H1 (cell line): ENCODE data around the gene ZNF488. TPM values are rescaled to one million over a fixed set of nuclear protein-coding genes. Genes with fewer than 3 reads are reported as not detected.

Experiments
- CTCF ChIA-PET: fragments of 300-600 bp; sonication (Branson Sonifier 250); formaldehyde crosslinking; loops from one replicate; lab custom pipeline; 2021; ENCODE audit not compliant: partially characterized antibody; lab: Charles Lee
- POLR2A ChIA-PET: fragments of 300-600 bp; sonication (Branson Sonifier 250); formaldehyde crosslinking; loops from one replicate; lab custom pipeline; 2021; ENCODE audit warnings: inconsistent platforms; ENCODE audit not compliant: partially characterized antibody; lab: Charles Lee
- DNase-seq, 2 experiments: peaks; one replicate each; pipeline versions ENCODE4 v3.0.0 to v3.0.0-alpha.2; 2010 to 2022; ENCODE audit warnings: low spot score in 2 of 2, low read depth in 1 of 2, mixed read lengths in 1 of 2
- FAIRE-seq: peaks from 2 replicates; lab custom pipeline; 2011; peaks lifted over from hg19 to GRCh38; lab: Jason Lieb, UNC
- H2AFZ ChIP-seq: 2 replicates; pipeline ENCODE4 v1.8.1; 2012; ENCODE audit warnings: low read length, inconsistent platforms
- H2AK5ac ChIP-seq: 2 replicates; pipeline ENCODE4 v1.6.1; 2013; ENCODE audit warnings: low read depth, low read length
- H2BK120ac ChIP-seq: replicated peaks from 2 replicates; pipeline ENCODE3; 2013; ENCODE audit warnings: low read depth, low read length, inconsistent platforms
- H2BK12ac ChIP-seq: 2 replicates; pipeline ENCODE4 v1.6.1; 2013; ENCODE audit warnings: low read depth, low read length
- H2BK15ac ChIP-seq: 2 replicates; pipeline ENCODE4 v1.6.1; 2013; ENCODE audit warnings: low read length
- H2BK20ac ChIP-seq: 2 replicates; pipeline ENCODE4 v1.6.1; 2013; ENCODE audit warnings: low read length
- H2BK5ac ChIP-seq: 2 replicates; pipeline ENCODE4 v1.6.1; 2013; ENCODE audit warnings: low read depth, low read length
- H3K14ac ChIP-seq: 2 replicates; pipeline ENCODE4 v1.6.1; 2013; ENCODE audit warnings: inconsistent platforms; ENCODE audit not compliant: insufficient read length
- H3K18ac ChIP-seq: 2 replicates; pipeline ENCODE4 v1.6.1; 2013; ENCODE audit warnings: low read length; ENCODE audit errors: extremely low read depth
- H3K23ac ChIP-seq: 2 replicates; pipeline ENCODE4 v1.6.1; 2013; ENCODE audit warnings: inconsistent platforms; ENCODE audit not compliant: insufficient read length
- H3K23me2 ChIP-seq: 2 replicates; pipeline ENCODE4 v1.6.1; 2013; ENCODE audit warnings: low read depth, low read length
- H3K27ac ChIP-seq: 2 replicates; pipeline ENCODE4 v1.6.1; 2011; ENCODE audit warnings: low read depth, low read length, inconsistent platforms
- H3K27me3 ChIP-seq, 4 experiments: replicated peaks in 1 of 4; 1 replicate in 1 of 4; 2 replicates in 3 of 4; pipeline versions ENCODE4 v1.6.1 to v1.8.1; 2011 to 2013; ENCODE audit warnings: low read length in 3 of 4, mild to moderate bottlenecking in 3 of 4, inconsistent platforms in 2 of 4, mixed read lengths in 2 of 4, moderate library complexity in 1 of 4; ENCODE audit not compliant: control insufficient read depth in 3 of 4, insufficient read depth in 3 of 4; ENCODE audit errors: extremely low read depth in 1 of 4
- H3K36me3 ChIP-seq, 4 experiments: 2 replicates each; pipeline versions ENCODE4 v1.6.1 to v1.8.1; 2011 to 2013; ENCODE audit warnings: mild to moderate bottlenecking in 4 of 4, low read length in 3 of 4, moderate library complexity in 2 of 4, control low read depth in 1 of 4, inconsistent platforms in 1 of 4; ENCODE audit not compliant: insufficient read depth in 4 of 4, control insufficient read depth in 2 of 4
- H3K4ac ChIP-seq: replicated peaks from 2 replicates; pipeline ENCODE3; 2013; ENCODE audit warnings: low read length, low read depth, mixed read lengths, inconsistent platforms; ENCODE audit not compliant: insufficient read length
- H3K4me1 ChIP-seq, 4 experiments: replicated peaks in 1 of 4; 1 replicate in 1 of 4; 2 replicates in 3 of 4; pipeline versions ENCODE4 v1.6.1 to v1.8.1; 2011 to 2013; ENCODE audit warnings: low read length in 3 of 4, inconsistent platforms in 2 of 4, mixed read lengths in 1 of 4; ENCODE audit not compliant: insufficient read depth in 4 of 4, control insufficient read depth in 3 of 4
- H3K4me2 ChIP-seq, 2 experiments: 2 replicates each; pipeline versions ENCODE4 v1.6.1 to v1.8.1; 2011 to 2013; ENCODE audit warnings: low read depth in 2 of 2, low read length in 2 of 2, control low read depth in 1 of 2, inconsistent platforms in 1 of 2, mild to moderate bottlenecking in 1 of 2; ENCODE audit not compliant: insufficient read depth in 1 of 2
- H3K4me3 ChIP-seq, 4 experiments: fragments of 200-600, 300-600 bp in 1 of 4; sonication (generic), shearing (Covaris generic), sonication (Bioruptor Twin) in 1 of 4; 2 replicates each; pipeline versions ENCODE4 v1.5.1 to v1.8.1; 2011 to 2016; ENCODE audit warnings: low read length in 4 of 4, low read depth in 3 of 4, control low read depth in 2 of 4, inconsistent platforms in 2 of 4, mild to moderate bottlenecking in 2 of 4, mixed read lengths in 1 of 4, moderate library complexity in 1 of 4; ENCODE audit not compliant: insufficient read depth in 2 of 4; ENCODE audit errors: extremely low read depth in 1 of 4
- H3K56ac ChIP-seq: replicated peaks from 2 replicates; pipeline ENCODE3; 2013; ENCODE audit warnings: low read depth, mild to moderate bottlenecking, mixed read lengths, low read length, inconsistent platforms; ENCODE audit not compliant: insufficient read length
- H3K79me1 ChIP-seq: 2 replicates; pipeline ENCODE4 v1.6.1; 2013; ENCODE audit warnings: low read depth, low read length, control low read depth
- H3K79me2 ChIP-seq, 2 experiments: 2 replicates each; pipeline versions ENCODE4 v1.6.1 to v1.8.1; 2012 to 2013; ENCODE audit warnings: low read length in 2 of 2, mild to moderate bottlenecking in 2 of 2, inconsistent platforms in 1 of 2; ENCODE audit not compliant: insufficient read depth in 2 of 2, control insufficient read depth in 1 of 2
- H3K9ac ChIP-seq, 4 experiments: replicated peaks in 1 of 4; 1 replicate in 1 of 4; 2 replicates in 3 of 4; pipeline versions ENCODE4 v1.6.1 to v1.8.1; 2011 to 2013; ENCODE audit warnings: low read depth in 3 of 4, low read length in 3 of 4, control low read depth in 2 of 4, mild to moderate bottlenecking in 2 of 4, moderate library complexity in 2 of 4, inconsistent platforms in 1 of 4; ENCODE audit errors: extremely low read depth in 1 of 4
- H3K9me3 ChIP-seq, 2 experiments: 2 replicates each; pipeline versions ENCODE4 v1.6.1 to v1.8.1; 2012 to 2013; ENCODE audit warnings: mild to moderate bottlenecking in 2 of 2, moderate library complexity in 2 of 2, control low read depth in 1 of 2, inconsistent platforms in 1 of 2, low read depth in 1 of 2, low read length in 1 of 2, mixed read lengths in 1 of 2; ENCODE audit not compliant: insufficient read depth in 2 of 2
- H4K20me1 ChIP-seq, 2 experiments: replicated peaks in 1 of 2; 2 replicates each; pipeline versions ENCODE3 to v1.8.1; 2011 to 2013; ENCODE audit warnings: inconsistent platforms in 2 of 2, low read length in 2 of 2, mild to moderate bottlenecking in 1 of 2; ENCODE audit not compliant: insufficient read depth in 2 of 2, control insufficient read depth in 1 of 2
- H4K5ac ChIP-seq: 2 replicates; pipeline ENCODE4 v1.6.1; 2013; ENCODE audit warnings: low read length, low read depth, mixed read lengths, inconsistent platforms; ENCODE audit not compliant: insufficient read length
- H4K8ac ChIP-seq: 2 replicates; pipeline ENCODE4 v1.8.0; 2013; ENCODE audit warnings: mild to moderate bottlenecking, moderate library complexity, low read length, inconsistent platforms; ENCODE audit not compliant: insufficient read depth; ENCODE audit errors: extremely low read depth
- H4K91ac ChIP-seq: replicated peaks from 2 replicates; pipeline ENCODE3; 2013; ENCODE audit warnings: low read length, mixed read lengths, inconsistent platforms; ENCODE audit not compliant: insufficient read length
- BCL11A ChIP-seq, 2 experiments: IDR thresholded peaks; one replicate each; pipeline ENCODE4 v1.6.1; 2011; ENCODE audit warnings: low read depth in 2 of 2, low read length in 2 of 2, mild to moderate bottlenecking in 2 of 2
- CBX5 ChIP-seq: fragments of 300-800, 300-1000 bp; sonication (generic); IDR thresholded peaks from 2 replicates; pipeline ENCODE4 v1.7.1; 2016; ENCODE audit warnings: antibody characterized with exemption, low read length, low read depth
- CHD1 ChIP-seq: IDR thresholded peaks from 2 replicates; pipeline ENCODE4 v1.6.1; 2012; ENCODE audit warnings: low read depth, low read length, improper control_type of control experiment
- CTBP2 ChIP-seq: IDR thresholded peaks from 2 replicates; pipeline ENCODE4 v1.7.0; 2011; ENCODE audit warnings: borderline replicate concordance, mild to moderate bottlenecking, moderate library complexity, mixed read lengths, low read length; ENCODE audit not compliant: insufficient read depth, insufficient read length
- KDM5A ChIP-seq: fragments of 200-600 bp; IDR thresholded peaks from 2 replicates; pipeline ENCODE4 v1.7.1; 2012; ENCODE audit warnings: mild to moderate bottlenecking, low read length, inconsistent platforms, mixed read lengths
- RAD21 ChIP-seq, 2 experiments: IDR thresholded peaks in 1 of 2; conservative IDR thresholded peaks in 1 of 2; 2 replicates each; pipeline ENCODE4 v1.6.1; 2011; ENCODE audit warnings: low read depth in 2 of 2, low read length in 2 of 2, improper control_type of control experiment in 1 of 2, inconsistent platforms in 1 of 2, mild to moderate bottlenecking in 1 of 2, moderate library complexity in 1 of 2
- SAP30 ChIP-seq: fragments of 300-600 bp; sonication (generic); IDR thresholded peaks from 2 replicates; pipeline ENCODE4 v1.7.1; 2012; ENCODE audit warnings: low read length, moderate library complexity, mild to moderate bottlenecking, inconsistent platforms; ENCODE audit not compliant: insufficient read depth, insufficient replicate concordance
- SP4 ChIP-seq: IDR thresholded peaks from 2 replicates; pipeline ENCODE4 v1.6.1; 2012; ENCODE audit warnings: low read length, inconsistent platforms
- SUZ12 ChIP-seq: fragments of 200-600 bp; sonication (generic); IDR thresholded peaks from 2 replicates; pipeline ENCODE4 v1.6.1; 2012; ENCODE audit warnings: mild to moderate bottlenecking, inconsistent platforms, low read length, moderate library complexity, mixed read lengths
- TAF1 ChIP-seq: IDR thresholded peaks from 2 replicates; pipeline ENCODE4 v1.6.1; 2011; ENCODE audit warnings: mild to moderate bottlenecking, low read depth, low read length
- WGBS, 2 experiments: shearing (Covaris generic) in 1 of 2; methylation state at CpG; one replicate each; pipeline versions ENCODE4 v1.1.6 to v1.1.7; 2013 to 2015; ENCODE audit warnings: low lambda C conversion rate in 2 of 2, mixed read lengths in 2 of 2, inconsistent platforms in 1 of 2, low coverage in 1 of 2, missing lambda C conversion rate in 1 of 2; ENCODE audit not compliant: insufficient replicate concordance in 2 of 2, insufficient coverage in 1 of 2, insufficient read length in 1 of 2; ENCODE audit errors: extremely low coverage in 1 of 2, missing lambda C conversion rate in 1 of 2; 5-methylcytosine and 5-hydroxymethylcytosine counted together
- polyA plus RNA-seq, 7 experiments: library from polyadenylated mRNA; depleted of rRNA in 3 of 7; stranded (reverse) in 5 of 7; unstranded in 2 of 7; fragments of >200 nt in 5 of 7; fragments of 200-250 nt in 2 of 7; gene quantifications; 1 replicate in 5 of 7; 2 replicates in 1 of 7; 4 replicates in 1 of 7; pipeline versions ENCODE4 v1.2.1 to v1.2.3, GENCODE V29; 2011 to 2013; ENCODE audit warnings: missing spikeins in 2 of 7, mixed read lengths in 2 of 7
- total RNA-seq: library from RNA; stranded (reverse); fragmentation: NEBNext Ultra II Directional; extraction: Animal tissue kit (Norgen Biotek cat#: 25700); gene quantifications from 2 replicates; pipeline ENCODE4 v1.2.1, GENCODE V29; 2021

The ZNF488 gene
- total and polyA plus RNA-seq, 2 of the 8 experiments (the other 6 are each of a cell fraction or from before 2014, with no cell fraction given): 7.9 to 11.4 TPM

DNA sequence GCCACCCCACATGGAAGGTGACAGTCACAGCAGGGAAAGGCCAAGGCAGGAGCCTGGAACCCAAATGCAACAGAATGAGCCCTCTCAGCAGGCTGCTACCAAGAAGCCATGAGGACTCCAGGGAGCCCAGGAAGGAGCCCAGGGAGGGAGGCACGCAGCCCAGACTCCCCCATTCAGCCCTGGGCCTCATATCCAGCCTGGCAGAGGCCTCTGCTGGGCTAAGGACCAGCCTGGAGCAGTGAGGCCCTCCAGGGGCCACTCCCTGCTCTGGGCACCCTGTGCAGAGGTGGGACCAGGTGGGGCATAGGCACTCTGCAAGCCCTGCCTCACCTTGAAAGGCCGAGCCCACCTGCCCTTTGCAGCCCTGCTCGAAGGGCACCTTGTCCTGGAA is 25.8 kb upstream of the ZNF488 start:
- POLR2A ChIA-PET: no interaction called here
- Histone ChIP-seq H3K27ac (no peak overlapping the region), H2AFZ (no peak overlapping the region), H3K79me2 (no peaks in the 10 kb centered on the region), H3K27me3 (no peaks in the 10 kb centered on the region), H3K9ac (no peak overlapping the region), H4K91ac (no peak overlapping the region), H2BK20ac (no peak overlapping the region), H3K18ac (peak overlapping the region; percentile 7; the same call in 1 of the 2 replicates), H2BK120ac (no peak overlapping the region), H2BK12ac (0 out of 2 replicates have a peak overlapping the region, but pooled peaks have one; percentile 27), H2BK15ac (no peak overlapping the region), H3K23ac (no peak overlapping the region), H4K5ac (no peak overlapping the region), H3K56ac (no peak overlapping the region), H4K8ac (no peak overlapping the region), H3K14ac (no peak overlapping the region), H2AK5ac (no peak overlapping the region; the same call in 1 of the 2 replicates), H3K4ac (no peak overlapping the region), H3K4me1 (no peaks in the 10 kb centered on the region), H2BK5ac (no peak overlapping the region), H3K4me3 (no peak overlapping the region), H3K79me1 (no peaks in the 10 kb centered on the region), H3K36me3 (no peaks in the 10 kb centered on the region), H3K9me3 (no peaks in the 10 kb centered on the region), H4K20me1 (peaks cover 0 to 3% of the 10 kb centered on the region in 2 experiments), H3K23me2 (peaks cover 4% of the 10 kb centered on the region; the same call in 1 of the 2 replicates), H3K4me2 (no peak overlapping the region)
- WGBS, 2 experiments: 95% methylated on average over 2 of the region's 3 CpGs; no CpG with 5 or more reads in 1 of the 2 experiments
- TF ChIP-seq KDM5A: no peak
- TF ChIP-seq BCL11A (IDR thresholded peaks at IDR 0.05; ENCODE audit: low read depth in 2 of 2, low read length in 2 of 2): no peak
- TF ChIP-seq SP4: no peak
- TF ChIP-seq SUZ12: no peak
- TF ChIP-seq CTBP2: no peak
- TF ChIP-seq SAP30: no peak
- TF ChIP-seq CHD1: no peak
- no peak for TF ChIP-seq TAF1
- no peak for TF ChIP-seq CBX5
- no peak for TF ChIP-seq RAD21 (IDR thresholded peaks at IDR 0.05 in 1 of 2, conservative IDR thresholded peaks at IDR 0.05 in 1 of 2; ENCODE audit: low read depth in 2 of 2, low read length in 2 of 2)
- CTCF ChIA-PET: interaction anchor here (1.0 to 1.1 kb wide), 2 partner anchors 17 to 29 kb away, joined by 3 to 4 read pairs; no protein-coding TSS in a partner anchor
- DNase-seq (no peak), FAIRE-seq (no peak)
